ENCODE data around the gene AHRR. TPM values are rescaled to one million over a fixed set of nuclear protein-coding genes. Genes with fewer than 3 reads are reported as not detected.

AHRR gene
- total and polyA plus RNA-seq, 2 of the 4 experiments (the other 2 are of a cell fraction) = 15.6 to 37.1 TPM

DNA sequence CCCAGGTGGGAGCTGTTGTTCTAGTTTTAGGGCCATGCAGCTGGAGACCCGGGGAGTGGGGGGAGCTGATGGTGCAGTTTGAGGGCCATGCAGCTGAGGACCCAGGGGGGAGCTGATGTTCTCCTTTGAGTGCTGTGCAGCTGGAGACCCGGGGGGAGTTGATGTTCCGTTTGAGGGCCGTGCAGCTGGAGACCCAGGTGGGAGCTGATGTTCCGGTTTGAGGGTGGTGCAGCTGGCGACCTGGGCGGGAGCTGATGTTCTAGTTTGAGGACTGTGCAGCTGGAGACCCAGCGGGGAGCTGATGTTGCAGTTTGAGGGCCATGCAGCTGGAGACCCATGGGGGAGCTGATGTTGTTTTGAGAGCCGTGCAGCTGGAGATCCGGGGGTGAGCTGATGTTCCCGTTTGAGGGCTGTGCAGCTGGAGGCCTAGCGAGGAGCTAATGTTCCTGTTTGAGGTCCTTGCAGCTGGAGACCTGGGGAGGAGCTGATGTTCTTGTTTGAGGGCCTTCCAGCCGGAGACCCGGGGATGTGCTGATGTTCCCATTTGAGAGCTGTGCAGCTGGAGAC is 35.4 kb upstream of the AHRR start:
- no peak overlapping the region for H2AK9ac ChIP-seq (replicated peaks; ENCODE audit: low read depth, low read length, poor library complexity)
- H3K27ac ChIP-seq (ENCODE audit: insufficient read depth, low read length) = no peak overlapping the region
- peaks cover 2% of the 10 kb centered on the region; the same call in 1 of the 2 replicates for H3K4me1 ChIP-seq (ENCODE audit: control insufficient read depth, insufficient read depth, low read length)
- no peak overlapping the region for H3K4ac ChIP-seq (ENCODE audit: low read depth, low read length)
- no peak overlapping the region for H3K14ac ChIP-seq (replicated peaks; ENCODE audit: low read depth, low read length)
- dilution Hi-C loops (cut with HindIII; ENCODE audit: low sequenced_read_pairs, unreplicated experiment) (no loop called here), intact Hi-C loops (cut with micrococcal nuclease) (no loop called here), in situ Hi-C loops (cut with MboI; ENCODE audit: low sequenced_read_pairs) (no loop called here)
- no peak overlapping the region for H3K56ac ChIP-seq (ENCODE audit: extremely low read depth, insufficient read depth, low read length)
- peaks cover 23 to 68% of the 10 kb centered on the region in 2 experiments for H3K79me1 ChIP-seq (ENCODE audit: low read depth in 1 of 2, low read length in 2 of 2)
- no peak overlapping the region for H2BK5ac ChIP-seq (ENCODE audit: low read depth, low read length, poor library complexity, severe bottlenecking)
- H3K9me3 ChIP-seq (ENCODE audit: control insufficient read depth, insufficient read depth, low read length) = no peaks in the 10 kb centered on the region
- H2BK20ac ChIP-seq (ENCODE audit: low read depth, low read length) = no peak overlapping the region
- H2AK5ac ChIP-seq (ENCODE audit: low read depth, low read length) = no peak overlapping the region
- no peak overlapping the region for H3K9ac ChIP-seq (ENCODE audit: low read depth, low read length)
- H4K20me1 ChIP-seq (ENCODE audit: insufficient read depth, low read length) = peaks cover 78% of the 10 kb centered on the region
- no peak overlapping the region for H4K91ac ChIP-seq (ENCODE audit: insufficient read depth, low read depth, low read length)
- TF ChIP-seq FOS (IDR thresholded peaks at IDR 0.05; ENCODE audit: low read depth, low read length) = no peak
- TF ChIP-seq SMC3 (IDR thresholded peaks at IDR 0.05; ENCODE audit: low read depth, low read length) = no peak
- no peak for TF ChIP-seq MAFK (IDR thresholded peaks at IDR 0.05; ENCODE audit: low read depth, low read length)
- TF ChIP-seq POLR2A (IDR thresholded peaks at IDR 0.05; ENCODE audit: low read depth, low read length) = no peak
- no peak for TF ChIP-seq RCOR1 (IDR thresholded peaks at IDR 0.05; ENCODE audit: insufficient replicate concordance, low read length)
- no peak for TF ChIP-seq NFE2L2 (IDR thresholded peaks at IDR 0.05; ENCODE audit: low read depth, low read length)
- no peak for TF ChIP-seq MXI1 (IDR thresholded peaks at IDR 0.05; ENCODE audit: borderline replicate concordance, low read depth, low read length)
- TF ChIP-seq BHLHE40 (IDR thresholded peaks at IDR 0.05; ENCODE audit: low read depth, low read length) = no peak
- TF ChIP-seq, protein P1, sequence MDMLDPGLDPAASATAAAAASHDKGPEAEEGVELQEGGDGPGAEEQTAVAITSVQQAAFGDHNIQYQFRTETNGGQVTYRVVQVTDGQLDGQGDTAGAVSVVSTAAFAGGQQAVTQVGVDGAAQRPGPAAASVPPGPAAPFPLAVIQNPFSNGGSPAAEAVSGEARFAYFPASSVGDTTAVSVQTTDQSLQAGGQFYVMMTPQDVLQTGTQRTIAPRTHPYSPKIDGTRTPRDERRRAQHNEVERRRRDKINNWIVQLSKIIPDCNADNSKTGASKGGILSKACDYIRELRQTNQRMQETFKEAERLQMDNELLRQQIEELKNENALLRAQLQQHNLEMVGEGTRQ (IDR thresholded peaks at IDR 0.05; ENCODE audit: low read depth, low read length) = no peak
- TF ChIP-seq RFX5 (IDR thresholded peaks at IDR 0.05; ENCODE audit: low read depth, low read length) = no peak
- TF ChIP-seq CEBPB (IDR thresholded peaks at IDR 0.05; ENCODE audit: low read depth, low read length) = no peak
- TF ChIP-seq RAD21 (IDR thresholded peaks at IDR 0.05; ENCODE audit: low read length) = no peak
- TF ChIP-seq, protein P2, sequence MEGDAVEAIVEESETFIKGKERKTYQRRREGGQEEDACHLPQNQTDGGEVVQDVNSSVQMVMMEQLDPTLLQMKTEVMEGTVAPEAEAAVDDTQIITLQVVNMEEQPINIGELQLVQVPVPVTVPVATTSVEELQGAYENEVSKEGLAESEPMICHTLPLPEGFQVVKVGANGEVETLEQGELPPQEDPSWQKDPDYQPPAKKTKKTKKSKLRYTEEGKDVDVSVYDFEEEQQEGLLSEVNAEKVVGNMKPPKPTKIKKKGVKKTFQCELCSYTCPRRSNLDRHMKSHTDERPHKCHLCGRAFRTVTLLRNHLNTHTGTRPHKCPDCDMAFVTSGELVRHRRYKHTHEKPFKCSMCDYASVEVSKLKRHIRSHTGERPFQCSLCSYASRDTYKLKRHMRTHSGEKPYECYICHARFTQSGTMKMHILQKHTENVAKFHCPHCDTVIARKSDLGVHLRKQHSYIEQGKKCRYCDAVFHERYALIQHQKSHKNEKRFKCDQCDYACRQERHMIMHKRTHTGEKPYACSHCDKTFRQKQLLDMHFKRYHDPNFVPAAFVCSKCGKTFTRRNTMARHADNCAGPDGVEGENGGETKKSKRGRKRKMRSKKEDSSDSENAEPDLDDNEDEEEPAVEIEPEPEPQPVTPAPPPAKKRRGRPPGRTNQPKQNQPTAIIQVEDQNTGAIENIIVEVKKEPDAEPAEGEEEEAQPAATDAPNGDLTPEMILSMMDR (conservative IDR thresholded peaks at IDR 0.05; ENCODE audit: low read depth, low read length) = no peak
- TF ChIP-seq CHD1 (IDR thresholded peaks at IDR 0.05; ENCODE audit: low read depth, low read length) = no peak
- TF ChIP-seq MAZ (IDR thresholded peaks at IDR 0.05; ENCODE audit: borderline replicate concordance, low read depth, low read length) = no peak
- TF ChIP-seq, protein P3, sequence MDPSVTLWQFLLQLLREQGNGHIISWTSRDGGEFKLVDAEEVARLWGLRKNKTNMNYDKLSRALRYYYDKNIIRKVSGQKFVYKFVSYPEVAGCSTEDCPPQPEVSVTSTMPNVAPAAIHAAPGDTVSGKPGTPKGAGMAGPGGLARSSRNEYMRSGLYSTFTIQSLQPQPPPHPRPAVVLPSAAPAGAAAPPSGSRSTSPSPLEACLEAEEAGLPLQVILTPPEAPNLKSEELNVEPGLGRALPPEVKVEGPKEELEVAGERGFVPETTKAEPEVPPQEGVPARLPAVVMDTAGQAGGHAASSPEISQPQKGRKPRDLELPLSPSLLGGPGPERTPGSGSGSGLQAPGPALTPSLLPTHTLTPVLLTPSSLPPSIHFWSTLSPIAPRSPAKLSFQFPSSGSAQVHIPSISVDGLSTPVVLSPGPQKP (IDR thresholded peaks at IDR 0.05; ENCODE audit: borderline replicate concordance, low read depth, low read length) = no peak
- H2BK15ac ChIP-seq (ENCODE audit: low read depth, low read length) = no peak overlapping the region
- H3K23ac ChIP-seq (ENCODE audit: low read depth, low read length) = no peak overlapping the region
- no peak overlapping the region for H3K18ac ChIP-seq (ENCODE audit: low read depth, low read length)
- H2AFZ ChIP-seq (replicated peaks; ENCODE audit: low read length, poor library complexity) = no peak overlapping the region
- H4K5ac ChIP-seq (ENCODE audit: low read depth, low read length) = no peak overlapping the region
- no peaks in the 10 kb centered on the region for H3K27me3 ChIP-seq (ENCODE audit: control insufficient read depth, insufficient read depth, low read length)
- ChIA-PET POLR2A (ENCODE audit: unreplicated experiment) (interaction anchor here (0.5 kb wide), 1 partner anchor 34 kb away, joined by 4 read pairs; no protein-coding TSS in a partner anchor), CTCF (no interaction called here)
- no peak overlapping the region for H4K8ac ChIP-seq (ENCODE audit: low read depth in 2 of 2, low read length in 2 of 2)
- DNase-seq (no peak), ATAC-seq (ENCODE audit: low read depth) (no peak)
- BruUV-seq (replicated peaks) = no TSS peak
- no peak overlapping the region for H3K4me2 ChIP-seq (ENCODE audit: low read depth, low read length)
- peaks cover 31% of the 10 kb centered on the region for H3K36me3 ChIP-seq (ENCODE audit: control insufficient read depth, insufficient read depth, low read length)
- H3K9me1 ChIP-seq (ENCODE audit: insufficient read depth, low read length) = peaks cover 10% of the 10 kb centered on the region; the same call in 1 of the 2 replicates
- H2BK120ac ChIP-seq (ENCODE audit: low read depth, low read length) = no peak overlapping the region
- WGBS, 2 experiments (ENCODE audit: extremely low coverage in 2 of 2, insufficient read length in 1 of 2) = 96% methylated on average over 11 of the region's 14 CpGs; no CpG with 5 or more reads in 1 of the 2 experiments
- no peak overlapping the region for H3K4me3 ChIP-seq (ENCODE audit: insufficient read depth, low read depth, low read length)
